Activated CD4-positive, alpha-beta memory T cell treated with anti-CD3 and anti-CD28 coated beads, Interleukin-2, amount 10 ng/mL, durations not matched to agents 7 days and 5 days (primary cell): Measurements from ENCODE around the gene HEXIM2. TPM values are rescaled to one million over a fixed set of nuclear protein-coding genes. Genes with fewer than 3 reads are reported as not detected.
A peak's percentile ranks its signal among the peaks of the same experiment; 100 is the strongest.

Source experiments
- CTCF ChIA-PET: fragments of 350-600 bp; sonication (Branson Sonifier 250); formaldehyde crosslinking; loops from one replicate; lab custom pipeline; 2021; ENCODE audit warnings: antibody characterized with exemption, inconsistent platforms; lab: Charles Lee
- POLR2A ChIA-PET: fragments of 350-600 bp; sonication (Branson Sonifier 250); formaldehyde crosslinking; loops from one replicate; lab custom pipeline; 2021; ENCODE audit warnings: antibody characterized with exemption; lab: Charles Lee
- DNase-seq: peaks from one replicate; pipeline ENCODE4 v3.0.0-alpha.2; 2020
- H3K27ac Mint-ChIP-seq: one replicate; pipeline ENCODE4 v1.8.0; 2021; ENCODE audit warnings: mild to moderate bottlenecking, mixed read lengths
- H3K27me3 Mint-ChIP-seq: one replicate; pipeline ENCODE4 v1.8.0; 2021; ENCODE audit warnings: mixed read lengths
- H3K36me3 Mint-ChIP-seq: one replicate; pipeline ENCODE4 v1.8.0; 2021; ENCODE audit warnings: low read depth, mixed read lengths
- H3K4me1 Mint-ChIP-seq: one replicate; pipeline ENCODE4 v1.8.0; 2021; ENCODE audit warnings: mixed read lengths
- H3K4me3 Mint-ChIP-seq: one replicate; pipeline ENCODE4 v1.8.0; 2021; ENCODE audit warnings: mild to moderate bottlenecking, mixed read lengths
- H3K9me3 Mint-ChIP-seq: one replicate; pipeline ENCODE4 v1.8.0; 2021; ENCODE audit warnings: mixed read lengths
- total RNA-seq, 2 experiments: library from RNA; stranded (reverse); gene quantifications; one replicate each; pipeline ENCODE4 v1.2.3, GENCODE V29; 2021

The HEXIM2 gene
- total RNA-seq, 2 experiments from 2014 or later = 6.5 to 8.0 TPM

- no peaks in the 10 kb centered on the region for H3K9me3 Mint-ChIP-seq
- DNase-seq = no peak
- no peak overlapping the region for H3K27ac Mint-ChIP-seq
- H3K27me3 Mint-ChIP-seq = peaks cover 9% of the 10 kb centered on the region
- H3K36me3 Mint-ChIP-seq = no peaks in the 10 kb centered on the region
- CTCF ChIA-PET = interaction anchor here (0.6 to 1.6 kb wide), 3 partner anchors 19 to 90 kb away, joined by 3 to 4 read pairs (median 3); no protein-coding TSS in a partner anchor
- H3K4me3 Mint-ChIP-seq = no peak overlapping the region
- POLR2A ChIA-PET = interaction anchor here (0.9 to 1.1 kb wide), 2 partner anchors 19 to 68 kb away, joined by 3 read pairs; partner anchors contain the start of gene HEXIM1
- peaks cover 6% of the 10 kb centered on the region for H3K4me1 Mint-ChIP-seq
Measured at GRCh38 chr17:45129940-45130680, 31.6 kb upstream of the HEXIM2 start.

- Mint-ChIP-seq H3K27me3 (peaks cover 9% of the 10 kb centered on the region), H3K4me1 (peaks cover 11% of the 10 kb centered on the region), H3K9me3 (no peaks in the 10 kb centered on the region), H3K27ac (no peak overlapping the region), H3K36me3 (no peaks in the 10 kb centered on the region), H3K4me3 (peak overlapping the region; percentile 46)
- DNase-seq = no peak
- ChIA-PET POLR2A (interaction anchor here (1.0 kb wide), 1 partner anchor 18 kb away, joined by 3 read pairs; the partner anchor contains the start of gene HEXIM1), CTCF (interaction anchor here (0.7 kb wide), 1 partner anchor 18 kb away, joined by 3 read pairs; no protein-coding TSS in a partner anchor)
Measured at GRCh38 chr17:45130681-45131615, 30.7 kb upstream of the HEXIM2 start.

DNA sequence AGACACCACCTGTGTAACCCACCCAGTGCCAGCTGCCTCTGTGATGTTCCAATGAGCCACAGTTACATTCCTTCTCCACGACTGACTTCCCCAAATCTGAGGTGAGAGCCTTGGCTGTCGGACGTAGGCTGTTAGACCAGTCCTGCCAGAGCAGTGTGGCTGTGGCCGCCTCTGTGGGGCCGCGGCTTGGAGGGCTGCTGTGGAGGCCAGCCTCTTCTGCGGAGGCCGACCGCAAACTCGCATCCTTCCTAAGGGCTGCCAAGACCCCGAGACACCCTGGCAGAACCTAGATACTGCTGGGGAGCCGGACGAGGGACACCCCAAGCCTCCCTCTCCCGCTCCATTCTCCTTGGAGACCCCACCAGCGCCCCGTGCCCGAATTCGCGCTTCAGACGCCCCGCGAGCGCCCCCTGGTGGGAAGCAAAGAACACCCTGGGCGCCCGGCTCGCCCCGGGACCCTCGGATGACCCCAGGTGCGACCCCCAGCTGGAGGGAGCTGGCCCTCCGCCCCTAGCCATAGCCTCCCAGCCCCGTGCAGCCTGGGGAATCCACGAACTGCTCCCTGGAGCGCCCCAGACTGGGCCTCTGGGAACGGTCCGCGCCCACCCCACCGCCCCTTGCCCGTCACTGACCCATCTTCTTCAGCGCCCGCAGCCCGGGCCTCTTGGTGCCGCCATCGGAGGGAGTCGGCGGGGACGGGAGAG lies 29.9 kb upstream of the HEXIM2 start:
- DNase-seq = peak; percentile 54
- Mint-ChIP-seq H3K36me3 (no peaks in the 10 kb centered on the region), H3K27me3 (peaks cover 9% of the 10 kb centered on the region), H3K4me3 (peak overlapping the region; percentile 46), H3K4me1 (peaks cover 18% of the 10 kb centered on the region), H3K9me3 (no peaks in the 10 kb centered on the region), H3K27ac (no peak overlapping the region)
- ChIA-PET POLR2A (interaction anchor here (1.0 kb wide), 1 partner anchor 17 kb away, joined by 3 read pairs; the partner anchor contains the start of gene HEXIM1), CTCF (interaction anchor here (11.5 kb wide), 1 partner anchor 17 kb away, joined by 347 read pairs; the partner anchor contains the start of gene HEXIM1)

GRCh38 chr17:45132320-45132571 lies 29.4 kb upstream of the HEXIM2 start, which contains the start of gene PLCD3:
Gene PLCD3, minus strand, starts transcription at chr17:45132515. Its CDS starts 105 bp downstream, at chr17:45132410.
- POLR2A ChIA-PET = interaction anchor here (1.0 kb wide), 1 partner anchor 16 kb away, joined by 3 read pairs; the partner anchor contains the start of gene HEXIM1
- H3K4me3 Mint-ChIP-seq = peak within 1 kb of the TSS; percentile 85
- no peaks in the 10 kb centered on the region for H3K36me3 Mint-ChIP-seq
- DNase-seq = no peak
- H3K4me1 Mint-ChIP-seq = peaks cover 18% of the 10 kb centered on the region
- peaks cover 9% of the 10 kb centered on the region for H3K27me3 Mint-ChIP-seq
- CTCF ChIA-PET = interaction anchor here (11.5 kb wide), 1 partner anchor 16 kb away, joined by 347 read pairs; the partner anchor contains the start of gene HEXIM1
- peak within 1 kb of the TSS; percentile 73 for H3K27ac Mint-ChIP-seq
- H3K9me3 Mint-ChIP-seq = no peaks in the 10 kb centered on the region

DNA sequence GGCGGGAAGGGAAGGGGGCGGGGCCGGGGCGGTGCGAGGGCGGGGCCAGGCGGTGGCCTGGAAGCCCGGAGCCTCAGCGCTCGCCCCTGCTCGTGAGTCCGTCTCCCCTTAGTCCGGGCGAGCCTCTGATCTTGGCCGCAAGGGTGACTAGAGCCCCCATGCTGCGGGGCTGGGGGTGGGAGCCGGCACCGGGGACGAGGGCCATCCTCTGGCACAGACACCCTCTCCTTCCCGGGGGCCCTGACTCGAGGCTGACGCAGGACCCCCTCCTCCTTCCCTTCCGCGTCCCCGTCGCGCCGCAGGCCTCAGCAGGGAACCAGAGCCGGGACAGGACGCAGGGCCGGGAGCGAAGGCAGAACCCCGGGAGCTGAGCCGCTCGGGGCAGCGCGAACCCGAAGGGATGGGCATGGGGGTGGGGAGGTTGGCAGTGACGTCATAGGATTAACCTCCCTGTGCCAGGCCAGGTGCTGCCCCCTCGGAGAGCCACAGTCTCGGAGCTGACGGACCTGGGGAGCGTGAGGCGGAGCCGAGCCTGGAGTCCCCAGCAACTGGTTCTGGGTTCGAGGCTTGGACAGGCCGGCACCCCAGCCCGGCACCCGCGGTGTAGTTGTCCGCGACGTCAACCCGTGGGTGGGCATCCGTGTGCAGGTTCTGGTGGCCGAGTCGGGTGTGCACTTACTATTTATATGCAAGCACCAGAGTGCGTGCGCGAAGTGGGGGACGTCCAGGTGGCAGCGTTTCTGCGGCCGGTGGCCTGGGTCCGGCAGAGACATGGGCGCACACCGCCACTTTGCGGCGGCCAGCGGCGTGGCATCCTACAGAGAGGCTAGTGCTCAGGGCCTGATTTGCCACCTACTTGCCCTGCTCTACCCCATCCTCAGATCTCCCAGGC lies 28.9 kb upstream of the HEXIM2 start:
- peaks cover 19% of the 10 kb centered on the region for H3K4me1 Mint-ChIP-seq

GRCh38 chr17:45135192-45135977 lies 26.3 kb upstream of the HEXIM2 start, which contains the start of gene ACBD4:
Gene ACBD4, plus strand, starts transcription at chr17:45135687. Its CDS starts 458 bp downstream, at chr17:45136145.
- H3K4me3 Mint-ChIP-seq = peak within 1 kb of the TSS; percentile 87
- peaks cover 9% of the 10 kb centered on the region for H3K27me3 Mint-ChIP-seq
- ChIA-PET CTCF (interaction anchor here (0.6 to 11.5 kb wide), 77 partner anchors 10 to 579 kb away, joined by 3 to 347 read pairs (median 5); partner anchors contain the start of genes DCAKD, EFTUD2, FMNL1 and FZD2), POLR2A (interaction anchor here (0.7 to 6.0 kb wide), 14 partner anchors 10 to 114 kb away, joined by 3 to 106 read pairs (median 5); partner anchors contain the start of genes HEXIM1, HEXIM2 and NMT1)
- no peaks in the 10 kb centered on the region for H3K36me3 Mint-ChIP-seq
- peaks cover 20% of the 10 kb centered on the region for H3K4me1 Mint-ChIP-seq
- DNase-seq = peak; percentile 98
- H3K9me3 Mint-ChIP-seq = no peaks in the 10 kb centered on the region
- H3K27ac Mint-ChIP-seq = peak within 1 kb of the TSS; percentile 66

More for the DNA sequence above, 28.9 kb upstream of the HEXIM2 start:
- CTCF ChIA-PET = interaction anchor here (0.6 to 11.5 kb wide), 4 partner anchors 16 to 357 kb away, joined by 3 to 347 read pairs (median 112); partner anchors contain the start of gene HEXIM1
- H3K9me3 Mint-ChIP-seq = no peaks in the 10 kb centered on the region
- peak overlapping the region; percentile 73 for H3K27ac Mint-ChIP-seq
- peak; percentile 74 for DNase-seq
- peaks cover 9% of the 10 kb centered on the region for H3K27me3 Mint-ChIP-seq
- no peaks in the 10 kb centered on the region for H3K36me3 Mint-ChIP-seq
- POLR2A ChIA-PET = interaction anchor here (1.0 kb wide), 1 partner anchor 16 kb away, joined by 3 read pairs; the partner anchor contains the start of gene HEXIM1
- H3K4me3 Mint-ChIP-seq = peak overlapping the region; percentile 85

DNA sequence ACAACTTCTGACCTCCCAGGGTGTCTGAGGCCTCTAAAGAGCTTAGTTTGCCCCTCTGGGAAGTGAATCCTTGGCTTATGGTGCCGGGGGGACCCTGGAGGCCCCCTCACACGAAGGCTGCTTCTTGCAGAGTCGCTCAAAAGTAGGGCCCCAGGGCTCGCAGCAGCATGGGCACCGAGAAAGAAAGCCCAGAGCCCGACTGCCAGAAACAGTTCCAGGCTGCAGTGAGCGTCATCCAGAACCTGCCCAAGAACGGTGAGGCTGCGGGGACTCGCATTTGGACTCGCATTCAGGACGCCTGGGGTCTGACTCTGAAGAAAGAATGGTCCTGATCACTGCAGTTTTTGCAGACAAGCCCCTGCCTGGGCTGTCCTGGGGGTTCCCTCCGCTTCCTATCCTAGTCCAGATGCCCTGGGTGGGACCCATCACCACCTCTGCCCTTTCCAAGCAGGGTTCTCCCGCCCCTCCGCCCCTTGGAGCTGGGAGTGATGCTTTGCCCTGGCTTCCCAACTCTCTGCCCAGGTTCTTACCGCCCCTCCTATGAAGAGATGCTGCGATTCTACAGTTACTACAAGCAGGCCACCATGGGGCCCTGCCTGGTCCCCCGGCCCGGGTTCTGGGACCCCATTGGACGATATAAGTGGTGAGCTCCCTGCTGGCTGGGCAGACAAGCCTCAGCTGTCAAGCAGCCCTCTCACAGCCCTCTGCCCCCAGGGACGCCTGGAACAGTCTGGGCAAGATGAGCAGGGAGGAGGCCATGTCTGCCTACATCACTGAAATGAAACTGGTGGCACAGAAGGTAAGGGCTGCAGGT lies 25.5 kb upstream of the HEXIM2 start:
- DNase-seq = no peak
- Mint-ChIP-seq H3K4me1 (peaks cover 26% of the 10 kb centered on the region), H3K4me3 (peak overlapping the region; percentile 87), H3K9me3 (no peaks in the 10 kb centered on the region), H3K27me3 (peaks cover 3% of the 10 kb centered on the region), H3K27ac (peak overlapping the region; percentile 66), H3K36me3 (peaks cover 2% of the 10 kb centered on the region)
- CTCF ChIA-PET = interaction anchor here (0.6 to 11.5 kb wide), 75 partner anchors 11 to 580 kb away, joined by 3 to 347 read pairs (median 5); partner anchors contain the start of genes DCAKD, EFTUD2, FMNL1 and FZD2
- POLR2A ChIA-PET = interaction anchor here (0.7 to 6.0 kb wide), 13 partner anchors 9 to 93 kb away, joined by 3 to 106 read pairs (median 6); partner anchors contain the start of genes HEXIM1, HEXIM2 and NMT1

DNA sequence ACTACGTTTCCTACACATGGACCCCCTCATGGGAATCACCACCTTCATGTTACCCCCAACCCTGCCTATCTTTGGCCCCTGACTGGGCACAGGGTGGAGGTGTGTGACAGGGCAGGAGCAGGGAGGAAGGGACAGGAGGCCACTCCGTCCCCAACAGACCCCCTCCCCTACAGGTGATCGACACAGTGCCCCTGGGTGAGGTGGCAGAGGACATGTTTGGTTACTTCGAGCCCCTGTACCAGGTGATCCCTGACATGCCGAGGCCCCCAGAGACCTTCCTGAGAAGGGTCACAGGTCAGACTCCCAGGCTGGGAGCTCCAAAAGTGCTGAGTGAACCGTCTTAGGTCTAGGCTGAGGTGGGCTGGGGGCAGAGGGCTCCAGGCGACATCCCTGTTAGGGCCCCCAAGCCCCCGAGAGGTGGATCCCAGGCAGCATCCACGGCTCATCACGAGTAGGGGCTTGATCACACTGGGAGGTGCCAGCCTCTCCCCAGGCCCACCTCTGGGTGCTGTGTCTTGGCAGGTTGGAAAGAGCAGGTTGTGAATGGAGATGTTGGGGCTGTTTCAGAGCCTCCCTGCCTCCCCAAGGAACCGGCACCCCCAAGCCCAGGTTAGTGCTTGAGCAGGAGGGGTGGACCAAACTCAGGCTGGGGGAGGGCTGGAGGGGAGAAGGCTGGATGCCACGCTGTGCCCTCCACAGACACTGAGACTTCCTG lies 24.7 kb upstream of the HEXIM2 start:
- Mint-ChIP-seq H3K36me3 (peaks cover 2% of the 10 kb centered on the region), H3K27me3 (no peaks in the 10 kb centered on the region), H3K27ac (no peak overlapping the region), H3K4me3 (peak overlapping the region; percentile 87), H3K9me3 (no peaks in the 10 kb centered on the region), H3K4me1 (peaks cover 32% of the 10 kb centered on the region)
- CTCF ChIA-PET = interaction anchor here (2.3 to 11.5 kb wide), 3 partner anchors 12 to 58 kb away, joined by 67 to 347 read pairs (median 221); partner anchors contain the start of genes HEXIM1 and HEXIM2
- POLR2A ChIA-PET = interaction anchor here (2.2 to 6.0 kb wide), 2 partner anchors 8 to 13 kb away, joined by 16 to 106 read pairs; partner anchors contain the start of gene HEXIM1
- DNase-seq = no peak
